GM12878 (cell line): Measurements from ENCODE around the gene NUP214. TPM values are rescaled to one million over a fixed set of nuclear protein-coding genes. Genes with fewer than 3 reads are reported as not detected.

Experiments used
- ATAC-seq: fragments of 200-7000 bp; cut with Tn5 transposase; 3 replicates; pipeline ENCODE4 v1.9.1; 2020; ENCODE audit warnings: mild to moderate bottlenecking, moderate library complexity
- BruUV-seq: library from RNA; stranded (reverse); fragments of 400-500 nt; replicated peaks from 2 replicates; lab custom pipeline; 2021; lab: Mats Ljungman, UMichigan
- CTCF ChIA-PET: fragments of 300-600 bp; sonication (Branson Sonifier 250); formaldehyde crosslinking; extraction: SDS; loops from one replicate; lab custom pipeline; 2021; ENCODE audit warnings: inconsistent platforms; lab: Yijun Ruan, JAX
- POLR2A ChIA-PET: fragments of 350-600 bp; formaldehyde crosslinking; extraction: SDS; loops from one replicate; lab custom pipeline; 2021; ENCODE audit warnings: inconsistent platforms; lab: Charles Lee
- RAD21 ChIA-PET: fragments of 300-600 bp; sonication (Branson Sonifier 250); formaldehyde crosslinking; loops from one replicate; lab custom pipeline; 2023; ENCODE audit warnings: antibody characterized with exemption; ENCODE audit not compliant: unreplicated experiment; lab: Charles Lee
- SMC1A ChIA-PET: fragments of 300-600 bp; sonication (Branson Sonifier 250); formaldehyde crosslinking; loops from one replicate; lab custom pipeline; 2023; ENCODE audit not compliant: unreplicated experiment, uncharacterized antibody; lab: Charles Lee
- DNase-seq: peaks from one replicate; pipeline ENCODE4 v3.0.0-alpha.2; 2011; ENCODE audit warnings: low read depth, low spot score
- FAIRE-seq: peaks from 3 replicates; lab custom pipeline; 2011; peaks lifted over from hg19 to GRCh38; lab: Jason Lieb, UNC
- H2AFZ ChIP-seq: 2 replicates; pipeline ENCODE4 v1.6.0; 2011; ENCODE audit warnings: low read depth, low read length, control low read depth; ENCODE audit not compliant: control insufficient read depth
- H3K27ac ChIP-seq: 2 replicates; pipeline ENCODE4 v1.5.1; 2011; ENCODE audit warnings: control low read depth; ENCODE audit not compliant: control insufficient read depth, insufficient read depth
- H3K27me3 ChIP-seq, 2 experiments: replicated peaks in 1 of 2; 2 replicates each; pipeline versions ENCODE4 v1.6.0 to v1.6.1; 2011; ENCODE audit warnings: low read length in 1 of 2; ENCODE audit not compliant: control insufficient read depth in 2 of 2, insufficient read depth in 2 of 2
- H3K36me3 ChIP-seq, 2 experiments: 2 replicates each; pipeline ENCODE4 v1.5.1; 2011; ENCODE audit warnings: low read length in 1 of 2; ENCODE audit not compliant: control insufficient read depth in 2 of 2, insufficient read depth in 2 of 2
- H3K4me1 ChIP-seq: 2 replicates; pipeline ENCODE4 v1.6.1; 2011; ENCODE audit warnings: mild to moderate bottlenecking, low read length, moderate library complexity, mixed read lengths; ENCODE audit not compliant: control insufficient read depth, insufficient read depth
- H3K4me2 ChIP-seq: 2 replicates; pipeline ENCODE4 v1.6.0; 2011; ENCODE audit warnings: control low read depth; ENCODE audit not compliant: control insufficient read depth, insufficient read depth
- H3K4me3 ChIP-seq: fragments of 200-600 bp; sonication (generic); 2 replicates; pipeline ENCODE4 v1.5.1; 2016
- H3K79me2 ChIP-seq: 2 replicates; pipeline ENCODE4 v1.6.0; 2011; ENCODE audit warnings: low read length; ENCODE audit not compliant: control insufficient read depth, insufficient read depth
- H3K9ac ChIP-seq: 2 replicates; pipeline ENCODE4 v1.8.0; 2011; ENCODE audit warnings: low read length, control low read depth, mixed read lengths; ENCODE audit not compliant: control insufficient read depth, insufficient read depth
- H3K9me3 ChIP-seq: replicated peaks from 3 replicates; pipeline ENCODE4 v1.5.1; 2011; ENCODE audit warnings: mild to moderate bottlenecking, low read length; ENCODE audit not compliant: control insufficient read depth, insufficient read depth
- H4K20me1 ChIP-seq: 2 replicates; pipeline ENCODE4 v1.6.0; 2011; ENCODE audit not compliant: control insufficient read depth, insufficient read depth
- EGR1 ChIP-seq, 2 experiments: IDR thresholded peaks; 1 replicate in 1 of 2; 2 replicates in 1 of 2; pipeline ENCODE4 v1.6.1; 2011 to 2012; ENCODE audit warnings: low read depth in 2 of 2, low read length in 2 of 2, borderline replicate concordance in 1 of 2, mild to moderate bottlenecking in 1 of 2, moderate library complexity in 1 of 2
- IRF3 ChIP-seq: fragments of 450-650 bp; IDR thresholded peaks from 2 replicates; pipeline ENCODE4 v1.6.1; 2014; ENCODE audit warnings: mild to moderate bottlenecking
- IRF4 ChIP-seq: IDR thresholded peaks from 2 replicates; pipeline ENCODE4 v1.6.1; 2011; ENCODE audit warnings: low read depth, low read length
- NFIC ChIP-seq: IDR thresholded peaks from 2 replicates; pipeline ENCODE4 v1.6.1; 2012; ENCODE audit warnings: low read depth, mild to moderate bottlenecking, inconsistent platforms, low read length, moderate library complexity
- NFYA ChIP-seq: IDR thresholded peaks from 2 replicates; pipeline ENCODE4 v1.6.1; 2011; ENCODE audit warnings: low read depth, mild to moderate bottlenecking, low read length, improper control_type of control experiment, borderline replicate concordance
- PML ChIP-seq: IDR thresholded peaks from 2 replicates; pipeline ENCODE4 v1.6.1; 2012; ENCODE audit warnings: low read length, inconsistent platforms
- POLR2A ChIP-seq: IDR thresholded peaks from 2 replicates; pipeline ENCODE4 v1.6.1; 2011; ENCODE audit warnings: low read depth, mild to moderate bottlenecking, low read length
- SMAD1 ChIP-seq: fragments of 450-650 bp; IDR thresholded peaks from 2 replicates; pipeline ENCODE4 v1.6.1; 2018; ENCODE audit warnings: mild to moderate bottlenecking, low read depth; ENCODE audit not compliant: partially characterized antibody
- SMAD5 ChIP-seq: IDR thresholded peaks from 2 replicates; pipeline ENCODE4 v1.6.1; 2016; ENCODE audit warnings: antibody characterized with exemption, low read depth
- SUZ12 ChIP-seq: fragments of 200-600 bp; sonication (generic); IDR thresholded peaks from one replicate; pipeline ENCODE4 v1.6.1; 2018; ENCODE audit warnings: antibody characterized with exemption, mild to moderate bottlenecking; ENCODE audit not compliant: unreplicated experiment
- TCF3 ChIP-seq: IDR thresholded peaks from 2 replicates; pipeline ENCODE4 v1.6.1; 2012; ENCODE audit warnings: low read depth, mild to moderate bottlenecking, low read length, borderline replicate concordance; ENCODE audit not compliant: insufficient read depth
- YY1 ChIP-seq: IDR thresholded peaks from 2 replicates; pipeline ENCODE4 v1.6.1; 2011; ENCODE audit warnings: low read depth, mild to moderate bottlenecking, low read length
- WGBS: methylation state at CpG from one replicate; pipeline ENCODE4 v1.1.6; 2016; ENCODE audit warnings: low lambda C conversion rate; ENCODE audit not compliant: insufficient replicate concordance, insufficient coverage; ENCODE audit errors: missing lambda C conversion rate; 5-methylcytosine and 5-hydroxymethylcytosine counted together
- in situ Hi-C: fragments of 300-500 bp; cut with MboI; formaldehyde crosslinking; loops from 9 replicates; pipeline ENCODE4 v1.14.3; 2018; ENCODE audit warnings: mixed read lengths
- intact Hi-C: fragments of 100-400 bp; cut with micrococcal nuclease; formaldehyde crosslinking; loops from one replicate; pipeline ENCODE4 v1.14.2; 2022; ENCODE audit not compliant: unreplicated experiment
- polyA plus RNA-seq, 11 experiments: library from polyadenylated mRNA; depleted of rRNA in 4 of 11; unstranded in 6 of 11; stranded (reverse) in 5 of 11; fragments of >200 nt; fragmentation: Nextera tagmentation in 4 of 11; fragmentation: Illumina TruSeq in 1 of 11; extraction: Ambion mirVana in 4 of 11; extraction: Trizol in 1 of 11; gene quantifications; 1 replicate in 1 of 11; 2 replicates in 10 of 11; pipeline versions ENCODE4 v1.2.1 to v1.2.3, GENCODE V29; 2011 to 2016; ENCODE audit warnings: inconsistent platforms in 2 of 11, missing spikeins in 2 of 11, low read depth in 1 of 11
- total RNA-seq, 4 experiments: library from RNA; depleted of rRNA in 3 of 4; stranded (reverse); fragments of >200 nt in 3 of 4; fragmentation: Illumina TruSeq in 1 of 4; extraction: Trizol in 1 of 4; gene quantifications; 2 replicates each; pipeline versions ENCODE4 v1.2.1 to v1.2.3, GENCODE V29; 2013 to 2021
- TF ChIP-seq, protein P1 (sequence below): fragments of 450-650 bp; formaldehyde crosslinking; IDR thresholded peaks from 2 replicates; pipeline ENCODE4 v1.4.0; 2022; ENCODE audit warnings: mild to moderate bottlenecking, moderate library complexity
- TF ChIP-seq, protein P2 (sequence below): fragments of 450-650 bp; IDR thresholded peaks from 2 replicates; pipeline ENCODE4 v1.6.1; 2017; ENCODE audit warnings: mild to moderate bottlenecking, moderate library complexity

NUP214 gene
- total and polyA plus RNA-seq, 10 of the 15 experiments (the other 5 are each of a cell fraction or from before 2014, with no cell fraction given), result 11.7 to 53.8 (median 17.6) TPM

DNA sequence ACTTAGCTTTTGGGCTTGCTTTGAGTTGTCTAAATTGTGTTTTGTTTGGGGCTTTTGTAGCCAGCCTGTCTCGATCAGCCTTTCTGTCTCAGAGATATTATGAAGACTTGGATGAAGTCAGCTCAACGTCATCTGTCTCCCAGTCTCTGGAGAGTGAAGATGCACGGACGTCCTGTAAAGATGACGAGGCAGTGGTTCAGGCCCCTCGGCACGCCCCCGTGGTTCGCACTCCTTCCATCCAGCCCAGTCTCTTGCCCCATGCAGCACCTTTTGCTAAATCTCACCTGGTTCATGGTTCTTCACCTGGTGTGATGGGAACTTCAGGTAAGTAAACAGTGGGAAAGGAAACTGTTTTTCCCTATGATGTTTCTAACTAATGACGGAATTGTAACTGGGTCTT, 48.6 kb downstream of the NUP214 start:
- TF ChIP-seq, protein P1, sequence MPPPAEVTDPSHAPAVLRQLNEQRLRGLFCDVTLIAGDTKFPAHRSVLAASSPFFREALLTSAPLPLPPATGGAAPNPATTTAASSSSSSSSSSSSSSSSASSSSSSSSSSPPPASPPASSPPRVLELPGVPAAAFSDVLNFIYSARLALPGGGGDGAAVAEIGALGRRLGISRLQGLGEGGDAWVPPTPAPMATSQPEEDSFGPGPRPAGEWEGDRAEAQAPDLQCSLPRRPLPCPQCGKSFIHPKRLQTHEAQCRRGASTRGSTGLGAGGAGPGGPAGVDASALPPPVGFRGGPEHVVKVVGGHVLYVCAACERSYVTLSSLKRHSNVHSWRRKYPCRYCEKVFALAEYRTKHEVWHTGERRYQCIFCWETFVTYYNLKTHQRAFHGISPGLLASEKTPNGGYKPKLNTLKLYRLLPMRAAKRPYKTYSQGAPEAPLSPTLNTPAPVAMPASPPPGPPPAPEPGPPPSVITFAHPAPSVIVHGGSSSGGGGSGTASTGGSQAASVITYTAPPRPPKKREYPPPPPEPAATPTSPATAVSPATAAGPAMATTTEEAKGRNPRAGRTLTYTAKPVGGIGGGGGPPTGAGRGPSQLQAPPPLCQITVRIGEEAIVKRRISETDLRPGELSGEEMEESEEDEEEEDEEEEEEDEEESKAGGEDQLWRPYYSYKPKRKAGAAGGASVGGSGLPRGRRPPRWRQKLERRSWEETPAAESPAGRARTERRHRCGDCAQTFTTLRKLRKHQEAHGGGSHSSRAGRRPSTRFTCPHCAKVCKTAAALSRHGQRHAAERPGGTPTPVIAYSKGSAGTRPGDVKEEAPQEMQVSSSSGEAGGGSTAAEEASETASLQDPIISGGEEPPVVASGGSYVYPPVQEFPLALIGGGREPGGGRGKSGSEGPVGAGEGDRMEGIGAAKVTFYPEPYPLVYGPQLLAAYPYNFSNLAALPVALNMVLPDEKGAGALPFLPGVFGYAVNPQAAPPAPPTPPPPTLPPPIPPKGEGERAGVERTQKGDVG (CRISPR knock-in tag), result no peak
- no peak for TF ChIP-seq IRF4
- no peak for TF ChIP-seq EGR1 (IDR thresholded peaks at IDR 0.05; ENCODE audit: borderline replicate concordance in 1 of 2, low read depth in 2 of 2, low read length in 2 of 2)
- no peak for TF ChIP-seq NFYA
- no peak for TF ChIP-seq SUZ12
- no peak for TF ChIP-seq TCF3
- TF ChIP-seq POLR2A, result no peak
- no peak for TF ChIP-seq IRF3
- TF ChIP-seq PML, result no peak
- TF ChIP-seq YY1, result no peak
- no peak for TF ChIP-seq NFIC
- no peak for TF ChIP-seq SMAD1
- TF ChIP-seq, protein P2, sequence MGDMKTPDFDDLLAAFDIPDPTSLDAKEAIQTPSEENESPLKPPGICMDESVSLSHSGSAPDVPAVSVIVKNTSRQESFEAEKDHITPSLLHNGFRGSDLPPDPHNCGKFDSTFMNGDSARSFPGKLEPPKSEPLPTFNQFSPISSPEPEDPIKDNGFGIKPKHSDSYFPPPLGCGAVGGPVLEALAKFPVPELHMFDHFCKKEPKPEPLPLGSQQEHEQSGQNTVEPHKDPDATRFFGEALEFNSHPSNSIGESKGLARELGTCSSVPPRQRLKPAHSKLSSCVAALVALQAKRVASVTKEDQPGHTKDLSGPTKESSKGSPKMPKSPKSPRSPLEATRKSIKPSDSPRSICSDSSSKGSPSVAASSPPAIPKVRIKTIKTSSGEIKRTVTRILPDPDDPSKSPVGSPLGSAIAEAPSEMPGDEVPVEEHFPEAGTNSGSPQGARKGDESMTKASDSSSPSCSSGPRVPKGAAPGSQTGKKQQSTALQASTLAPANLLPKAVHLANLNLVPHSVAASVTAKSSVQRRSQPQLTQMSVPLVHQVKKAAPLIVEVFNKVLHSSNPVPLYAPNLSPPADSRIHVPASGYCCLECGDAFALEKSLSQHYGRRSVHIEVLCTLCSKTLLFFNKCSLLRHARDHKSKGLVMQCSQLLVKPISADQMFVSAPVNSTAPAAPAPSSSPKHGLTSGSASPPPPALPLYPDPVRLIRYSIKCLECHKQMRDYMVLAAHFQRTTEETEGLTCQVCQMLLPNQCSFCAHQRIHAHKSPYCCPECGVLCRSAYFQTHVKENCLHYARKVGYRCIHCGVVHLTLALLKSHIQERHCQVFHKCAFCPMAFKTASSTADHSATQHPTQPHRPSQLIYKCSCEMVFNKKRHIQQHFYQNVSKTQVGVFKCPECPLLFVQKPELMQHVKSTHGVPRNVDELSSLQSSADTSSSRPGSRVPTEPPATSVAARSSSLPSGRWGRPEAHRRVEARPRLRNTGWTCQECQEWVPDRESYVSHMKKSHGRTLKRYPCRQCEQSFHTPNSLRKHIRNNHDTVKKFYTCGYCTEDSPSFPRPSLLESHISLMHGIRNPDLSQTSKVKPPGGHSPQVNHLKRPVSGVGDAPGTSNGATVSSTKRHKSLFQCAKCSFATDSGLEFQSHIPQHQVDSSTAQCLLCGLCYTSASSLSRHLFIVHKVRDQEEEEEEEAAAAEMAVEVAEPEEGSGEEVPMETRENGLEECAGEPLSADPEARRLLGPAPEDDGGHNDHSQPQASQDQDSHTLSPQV, result no peak
- TF ChIP-seq SMAD5, result no peak
- in situ Hi-C loops, result no loop called here
- WGBS, result over 99% methylated on average over 10 of the region's 10 CpGs
- Histone ChIP-seq H4K20me1 (no peaks in the 10 kb centered on the region), H3K4me2 (no peak overlapping the region), H3K9ac (no peak overlapping the region), H2AFZ (no peak overlapping the region), H3K36me3 (peaks cover 17 to 22% of the 10 kb centered on the region in 2 experiments), H3K4me1 (peaks cover under 1% of the 10 kb centered on the region), H3K27me3 (no peaks in the 10 kb centered on the region), H3K27ac (no peak overlapping the region), H3K9me3 (no peaks in the 10 kb centered on the region), H3K4me3 (no peak overlapping the region), H3K79me2 (no peaks in the 10 kb centered on the region; the same call in 1 of the 2 replicates)
- ChIA-PET RAD21 (no interaction called here), POLR2A (no interaction called here), SMC1A (no interaction called here), CTCF (interaction anchor here (1.2 kb wide), 1 partner anchor 162 kb away, joined by 3 read pairs; no protein-coding TSS in a partner anchor)
- ATAC-seq (no peak), DNase-seq (no peak), FAIRE-seq (no peak)
- intact Hi-C loops, result no loop called here
- BruUV-seq, result no TSS peak
